Hematopoietic multipotent progenitor cell (in vitro differentiated cells): ENCODE data around the gene NECAB2. TPM values are rescaled to one million over a fixed set of nuclear protein-coding genes. Genes with fewer than 3 reads are reported as not detected.

Source experiments
- DNase-seq, 3 donors: peaks; one replicate each; pipeline ENCODE4 v3.0.0-alpha.2; 2011 to 2015; ENCODE audit warnings: low read depth in 2 of 3, low spot score in 2 of 3
- total RNA-seq: library from RNA; depleted of rRNA; stranded (reverse); fragments of >200 nt; gene quantifications from one replicate; pipeline ENCODE4 v1.2.3, GENCODE V29; 2012

The NECAB2 gene
- total RNA-seq, 1 donor = not detected

GRCh38 chr16:83951544-83951943, 16.5 kb upstream of the NECAB2 start:
- no peak for DNase-seq

GRCh38 chr16:83952587-83952939, 15.5 kb upstream of the NECAB2 start:
- DNase-seq = no peak

- DNase-seq = peak in 2 of 3 donors; percentile 90 to 92
These were observed 14.9 kb upstream of the NECAB2 start, which contains the start of gene OSGIN1 for GRCh38 chr16:83952940-83953795. TSS of gene OSGIN1 (plus strand) at chr16:83953240. CDS start at chr16:83957672, 4,432 bp downstream.

GRCh38 chr16:83953796-83954576, 14.1 kb upstream of the NECAB2 start:
- DNase-seq = peak in 1 of 3 donors; percentile 67

GRCh38 chr16:83954577-83955016, 13.4 kb upstream of the NECAB2 start:
- no peak for DNase-seq

- DNase-seq = no peak
These were observed 12.6 kb upstream of the NECAB2 start for GRCh38 chr16:83955218-83956130.

- DNase-seq = peak; percentile 31 to 81 (median 64)
These were observed 11.4 kb upstream of the NECAB2 start for GRCh38 chr16:83956336-83957289.

GRCh38 chr16:83957296-83957855, 10.7 kb upstream of the NECAB2 start:
- DNase-seq = no peak

GRCh38 chr16:83958137-83958845, 9.8 kb upstream of the NECAB2 start:
- DNase-seq = no peak

- no peak for DNase-seq
These were observed 9.0 kb upstream of the NECAB2 start for GRCh38 chr16:83958846-83959565.

GRCh38 chr16:83959656-83960434, 8.2 kb upstream of the NECAB2 start:
- no peak for DNase-seq

GRCh38 chr16:83960521-83961249, 7.4 kb upstream of the NECAB2 start:
- no peak for DNase-seq

GRCh38 chr16:83961591-83961990, 6.5 kb upstream of the NECAB2 start:
- no peak for DNase-seq

- DNase-seq = no peak
These were observed 4.5 kb upstream of the NECAB2 start for GRCh38 chr16:83963277-83964119.

- no peak for DNase-seq
These were observed 3.2 kb upstream of the NECAB2 start for GRCh38 chr16:83964684-83965443.
